Thyroid gland (tissue), 4 donors: ENCODE data around the gene SLC25A33. TPM values are rescaled to one million over a fixed set of nuclear protein-coding genes. Genes with fewer than 3 reads are reported as not detected.

Experiments used
- DNase-seq, 2 donors: peaks; one replicate each; pipeline ENCODE4 v3.0.0-alpha.2; 2019
- H3K27ac ChIP-seq, 3 donors: fragments of 200-600 bp; sonication (generic); 1 replicate in 2 of 3; 2 replicates in 1 of 3; pipeline ENCODE4 v1.5.1; 2016 to 2019; ENCODE audit warnings: mild to moderate bottlenecking in 1 of 3, moderate library complexity in 1 of 3
- H3K27me3 ChIP-seq: fragments of 200-600 bp; sonication (generic); one replicate; pipeline ENCODE4 v1.5.1; 2019
- H3K36me3 ChIP-seq, 2 donors: fragments of 200-600 bp; sonication (generic); one replicate each; pipeline ENCODE4 v1.5.1; 2016 to 2019
- H3K4me1 ChIP-seq, 2 donors: fragments of 200-600 bp; sonication (generic); one replicate each; pipeline ENCODE4 v1.5.1; 2017 to 2019
- H3K4me3 ChIP-seq, 3 donors: fragments of 200-600 bp; sonication (generic); replicated peaks in 1 of 3; 1 replicate in 2 of 3; 2 replicates in 1 of 3; pipeline ENCODE4 v1.5.1; 2016; ENCODE audit warnings: mild to moderate bottlenecking in 1 of 3
- H3K9me3 ChIP-seq: fragments of 200-600 bp; sonication (generic); one replicate; pipeline ENCODE4 v1.5.1; 2017
- POLR2A ChIP-seq, 2 donors: fragments of 450-650 bp; IDR thresholded peaks; one replicate each; pipeline ENCODE4 v1.6.1; 2017; ENCODE audit warnings: antibody characterized with exemption in 2 of 2, mild to moderate bottlenecking in 2 of 2, moderate library complexity in 1 of 2
- WGBS, 2 donors: methylation state at CpG; one replicate each; pipeline ENCODE4 v1.1.5; 2017; 5-methylcytosine and 5-hydroxymethylcytosine counted together
- intact Hi-C: fragments of 100-400 bp; cut with DNase I; formaldehyde crosslinking; loops from one replicate; pipeline ENCODE4 v1.15.1; 2023
- total RNA-seq, 4 donors: library from RNA; depleted of rRNA; stranded (reverse); fragments of >200 nt; gene quantifications; one replicate each; pipeline ENCODE4 v1.2.3, GENCODE V29; 2016
- TF ChIP-seq, protein P1 (sequence below), 6 experiments: fragments of 200-600 bp in 3 of 6; fragments of 450-650 bp in 3 of 6; sonication (generic) in 3 of 6; IDR thresholded peaks; one replicate each; pipeline ENCODE4 v1.5.1; 2016 to 2019; ENCODE audit warnings: antibody characterized with exemption in 6 of 6, mild to moderate bottlenecking in 2 of 6, inconsistent platforms in 1 of 6, moderate library complexity in 1 of 6

The SLC25A33 gene
- total RNA-seq, 4 donors from 2014 or later, result 10.6 to 16.6 (median 14.7) TPM

DNA sequence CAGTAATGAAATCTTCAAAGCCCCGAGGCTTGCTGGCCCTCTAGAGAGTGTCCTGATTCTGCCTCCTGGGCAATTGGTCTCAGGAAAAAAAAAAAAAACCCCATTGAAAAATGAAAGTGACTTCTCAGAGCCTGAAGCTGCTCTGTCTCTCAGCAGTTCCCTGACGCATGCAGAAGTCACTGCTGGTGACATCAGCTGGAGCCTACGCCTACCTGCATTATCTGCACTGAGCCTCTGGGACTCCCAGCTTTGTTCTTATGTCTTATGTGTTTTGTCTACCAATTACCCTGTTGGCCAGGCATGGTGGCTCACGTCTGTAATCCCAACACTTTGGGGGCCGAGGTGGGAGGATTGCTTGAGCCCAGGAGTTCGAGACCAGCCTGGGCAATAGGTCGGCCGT lies 10.1 kb upstream of the SLC25A33 start:
- intact Hi-C loops, result no loop called here
- no peak overlapping the region for H3K27ac ChIP-seq

DNA sequence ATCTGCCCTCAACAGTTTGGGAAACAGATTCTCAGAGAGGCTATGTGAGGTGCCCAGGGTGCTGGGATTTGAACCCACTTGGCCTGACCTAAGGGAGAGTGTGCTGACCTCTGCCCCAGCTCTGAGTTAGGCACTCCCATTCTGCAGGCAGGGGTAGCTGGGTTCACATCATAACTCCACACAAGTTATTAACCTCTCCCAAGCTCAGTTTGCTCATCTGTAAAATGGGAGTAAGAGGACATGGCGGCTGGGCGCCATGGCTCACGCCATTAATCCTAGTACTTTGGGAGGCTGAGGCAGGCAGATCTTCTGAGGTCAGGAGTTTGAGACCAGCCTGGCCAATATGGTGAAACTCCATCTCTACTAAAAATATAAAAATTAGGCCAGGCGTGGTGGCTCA lies 8.9 kb upstream of the SLC25A33 start:
- no peak for TF ChIP-seq POLR2A (IDR thresholded peaks at IDR 0.05)
- TF ChIP-seq, protein P1, sequence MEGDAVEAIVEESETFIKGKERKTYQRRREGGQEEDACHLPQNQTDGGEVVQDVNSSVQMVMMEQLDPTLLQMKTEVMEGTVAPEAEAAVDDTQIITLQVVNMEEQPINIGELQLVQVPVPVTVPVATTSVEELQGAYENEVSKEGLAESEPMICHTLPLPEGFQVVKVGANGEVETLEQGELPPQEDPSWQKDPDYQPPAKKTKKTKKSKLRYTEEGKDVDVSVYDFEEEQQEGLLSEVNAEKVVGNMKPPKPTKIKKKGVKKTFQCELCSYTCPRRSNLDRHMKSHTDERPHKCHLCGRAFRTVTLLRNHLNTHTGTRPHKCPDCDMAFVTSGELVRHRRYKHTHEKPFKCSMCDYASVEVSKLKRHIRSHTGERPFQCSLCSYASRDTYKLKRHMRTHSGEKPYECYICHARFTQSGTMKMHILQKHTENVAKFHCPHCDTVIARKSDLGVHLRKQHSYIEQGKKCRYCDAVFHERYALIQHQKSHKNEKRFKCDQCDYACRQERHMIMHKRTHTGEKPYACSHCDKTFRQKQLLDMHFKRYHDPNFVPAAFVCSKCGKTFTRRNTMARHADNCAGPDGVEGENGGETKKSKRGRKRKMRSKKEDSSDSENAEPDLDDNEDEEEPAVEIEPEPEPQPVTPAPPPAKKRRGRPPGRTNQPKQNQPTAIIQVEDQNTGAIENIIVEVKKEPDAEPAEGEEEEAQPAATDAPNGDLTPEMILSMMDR (IDR thresholded peaks at IDR 0.05), result no peak

More for the DNA sequence above, 10.1 kb upstream of the SLC25A33 start:
- 87 to 93% methylated on average over 8 of the region's 8 CpGs for WGBS, 2 donors
- Histone ChIP-seq H3K36me3 (no peaks in the 10 kb centered on the region), H3K4me1 (peaks cover 0 to 20% of the 10 kb centered on the region in 2 donors), H3K27me3 (no peaks in the 10 kb centered on the region), H3K9me3 (no peaks in the 10 kb centered on the region), H3K4me3 (no peak overlapping the region)
- no peak for DNase-seq
- TF ChIP-seq, protein P1 (IDR thresholded peaks at IDR 0.05), result no peak
- TF ChIP-seq POLR2A (IDR thresholded peaks at IDR 0.05), result no peak

DNA sequence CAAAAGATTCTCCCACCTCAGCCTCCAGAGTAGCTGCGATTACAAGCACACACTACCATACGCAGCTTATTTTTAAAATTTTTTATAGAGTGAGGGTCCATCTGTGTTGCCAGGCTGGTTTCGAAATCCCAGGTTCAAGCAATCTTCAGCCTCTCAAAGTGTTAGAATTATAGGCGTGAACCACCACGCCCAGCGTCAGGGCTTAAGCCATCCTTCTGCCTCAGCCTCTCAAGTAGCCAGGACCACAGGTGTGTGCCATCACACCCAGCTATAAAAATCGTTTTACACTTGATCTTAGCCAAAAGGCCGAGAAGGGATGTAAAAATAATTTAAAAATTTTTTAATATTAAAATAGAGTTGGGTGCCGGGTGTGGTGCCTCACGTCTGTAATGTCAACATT lies 4.3 kb upstream of the SLC25A33 start:
- Histone ChIP-seq H3K9me3 (no peaks in the 10 kb centered on the region), H3K27me3 (no peaks in the 10 kb centered on the region), H3K27ac (no peak overlapping the region), H3K4me3 (no peak overlapping the region), H3K4me1 (peaks cover 7 to 35% of the 10 kb centered on the region in 2 donors), H3K36me3 (no peaks in the 10 kb centered on the region)
- intact Hi-C loops, result no loop called here
- no peak for DNase-seq
- TF ChIP-seq, protein P1 (IDR thresholded peaks at IDR 0.05), result no peak
- no peak for TF ChIP-seq POLR2A (IDR thresholded peaks at IDR 0.05)
- WGBS, 2 donors, result 93 to 94% methylated on average over 10 of the region's 10 CpGs

More for the DNA sequence above, 8.9 kb upstream of the SLC25A33 start:
- no peaks in the 10 kb centered on the region for H3K36me3 ChIP-seq
- no peak overlapping the region for H3K4me3 ChIP-seq
- intact Hi-C loops, result no loop called here
- peaks cover 0 to 20% of the 10 kb centered on the region in 2 donors for H3K4me1 ChIP-seq
- H3K27ac ChIP-seq, result no peak overlapping the region
- no peaks in the 10 kb centered on the region for H3K27me3 ChIP-seq
- 96 to 100% methylated on average over 4 of the region's 4 CpGs for WGBS, 2 donors
- H3K9me3 ChIP-seq, result no peaks in the 10 kb centered on the region
- no peak for DNase-seq

DNA sequence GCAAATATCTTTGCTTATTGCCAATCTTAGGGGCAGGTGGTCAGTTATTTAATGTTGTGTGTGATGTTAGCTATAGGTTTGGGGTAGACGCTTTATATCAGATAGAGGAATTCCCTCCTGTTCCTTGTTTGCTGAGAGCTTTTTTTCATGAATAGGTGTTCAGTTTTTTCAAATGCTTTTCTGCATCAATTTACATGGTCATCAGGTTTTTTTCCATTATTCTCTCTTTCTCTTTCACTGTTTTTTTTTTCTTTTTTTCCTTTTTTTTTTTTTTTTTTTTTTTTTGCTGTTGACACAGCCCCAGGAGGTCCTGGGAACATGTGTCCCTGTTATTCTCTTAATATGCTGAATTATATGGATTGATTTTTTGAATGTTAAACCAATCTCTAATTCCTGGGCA lies 3.0 kb upstream of the SLC25A33 start:
- 95% methylated on average over 1 of the region's 1 CpG for WGBS, 2 donors
- no peak for DNase-seq
- Histone ChIP-seq H3K9me3 (no peaks in the 10 kb centered on the region), H3K36me3 (no peaks in the 10 kb centered on the region), H3K27ac (no peak overlapping the region), H3K27me3 (no peaks in the 10 kb centered on the region), H3K4me1 (peaks cover 7 to 40% of the 10 kb centered on the region in 2 donors), H3K4me3 (no peak overlapping the region)
- intact Hi-C loops, result no loop called here
- TF ChIP-seq POLR2A (IDR thresholded peaks at IDR 0.05), result no peak
- TF ChIP-seq, protein P1 (IDR thresholded peaks at IDR 0.05), result no peak

DNA sequence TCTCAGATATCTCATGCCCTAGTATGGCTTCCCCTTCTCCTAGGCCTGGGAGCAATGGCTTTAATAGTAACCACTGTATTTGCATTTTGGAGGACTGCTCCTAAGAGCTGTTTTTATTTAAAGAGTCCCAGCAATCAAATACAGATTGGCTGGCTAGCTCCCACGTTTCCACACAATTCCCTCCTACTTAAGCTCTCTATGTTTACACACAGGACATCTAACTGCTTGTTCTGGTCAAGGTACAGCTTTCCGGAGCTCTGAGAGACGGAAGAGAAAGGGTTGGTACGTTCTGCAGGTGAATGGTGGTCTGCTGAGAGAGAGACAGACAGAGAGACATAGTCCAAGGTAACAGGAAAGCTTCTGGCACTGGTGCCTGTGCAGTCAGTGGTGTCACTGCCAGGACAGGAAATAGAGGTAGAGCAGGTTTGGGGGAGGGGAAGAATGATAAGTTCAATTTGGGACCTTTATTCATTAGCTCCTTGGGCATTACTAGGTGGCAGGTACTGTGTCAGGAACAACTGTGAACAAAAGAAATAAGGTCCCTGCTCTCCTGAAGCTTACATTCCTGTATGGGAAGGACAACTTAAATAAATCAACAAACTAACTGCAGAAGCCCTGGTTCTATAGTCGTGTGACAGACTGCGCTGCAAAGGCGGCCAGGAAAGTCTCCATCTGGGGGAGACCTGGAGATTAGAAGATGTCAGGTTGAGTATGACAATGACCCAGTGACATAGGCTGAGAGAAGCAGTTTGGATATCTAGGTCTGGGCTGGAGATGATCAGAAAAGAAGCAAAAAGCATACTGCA lies 1.2 kb upstream of the SLC25A33 start:
- intact Hi-C loops, result no loop called here
- no peak overlapping the region for H3K4me3 ChIP-seq
- peaks cover 15 to 35% of the 10 kb centered on the region in 2 donors for H3K4me1 ChIP-seq
- no peaks in the 10 kb centered on the region for H3K9me3 ChIP-seq
- no peaks in the 10 kb centered on the region for H3K36me3 ChIP-seq
- H3K27me3 ChIP-seq, result no peaks in the 10 kb centered on the region
- DNase-seq, result peak; percentile 48 to 51
- 66 to 71% methylated on average over 7 of the region's 7 CpGs for WGBS, 2 donors
- peak overlapping the region; percentile 70 to 88 (median 72) for H3K27ac ChIP-seq
- TF ChIP-seq POLR2A (IDR thresholded peaks at IDR 0.05), result no peak
- TF ChIP-seq, protein P1 (IDR thresholded peaks at IDR 0.05), result no peak
